GM06990 (cell line): ENCODE data around the gene KCNIP4.

Source experiments
- DNase-seq: peaks from one replicate; pipeline ENCODE4 v3.0.0-alpha.2; 2011; ENCODE audit not compliant: insufficient read length; ENCODE audit errors: extremely low read depth
- H3K27me3 ChIP-seq: replicated peaks from 2 replicates; pipeline ENCODE4 v1.6.0; 2011; ENCODE audit warnings: low read length; ENCODE audit not compliant: control insufficient read depth, insufficient read depth
- H3K36me3 ChIP-seq: 2 replicates; pipeline ENCODE4 v1.5.1; 2011; ENCODE audit warnings: low read length; ENCODE audit not compliant: control insufficient read depth, insufficient read depth
- H3K4me3 ChIP-seq: replicated peaks from 2 replicates; pipeline ENCODE4 v1.5.1; 2011; ENCODE audit warnings: low read depth, mild to moderate bottlenecking, control low read depth, low read length
- TF ChIP-seq, protein P1 (sequence below): IDR thresholded peaks from 2 replicates; pipeline ENCODE4 v1.5.1; 2011; ENCODE audit warnings: low read length, control low read depth, mild to moderate bottlenecking, inconsistent platforms; ENCODE audit not compliant: insufficient read depth, poor library complexity, severe bottlenecking

KCNIP4 gene

GRCh38 chr4:20847124-20847747, 1101.3 kb downstream of the KCNIP4 start:
- H3K27me3 ChIP-seq = no peaks in the 10 kb centered on the region
- TF ChIP-seq, protein P1, sequence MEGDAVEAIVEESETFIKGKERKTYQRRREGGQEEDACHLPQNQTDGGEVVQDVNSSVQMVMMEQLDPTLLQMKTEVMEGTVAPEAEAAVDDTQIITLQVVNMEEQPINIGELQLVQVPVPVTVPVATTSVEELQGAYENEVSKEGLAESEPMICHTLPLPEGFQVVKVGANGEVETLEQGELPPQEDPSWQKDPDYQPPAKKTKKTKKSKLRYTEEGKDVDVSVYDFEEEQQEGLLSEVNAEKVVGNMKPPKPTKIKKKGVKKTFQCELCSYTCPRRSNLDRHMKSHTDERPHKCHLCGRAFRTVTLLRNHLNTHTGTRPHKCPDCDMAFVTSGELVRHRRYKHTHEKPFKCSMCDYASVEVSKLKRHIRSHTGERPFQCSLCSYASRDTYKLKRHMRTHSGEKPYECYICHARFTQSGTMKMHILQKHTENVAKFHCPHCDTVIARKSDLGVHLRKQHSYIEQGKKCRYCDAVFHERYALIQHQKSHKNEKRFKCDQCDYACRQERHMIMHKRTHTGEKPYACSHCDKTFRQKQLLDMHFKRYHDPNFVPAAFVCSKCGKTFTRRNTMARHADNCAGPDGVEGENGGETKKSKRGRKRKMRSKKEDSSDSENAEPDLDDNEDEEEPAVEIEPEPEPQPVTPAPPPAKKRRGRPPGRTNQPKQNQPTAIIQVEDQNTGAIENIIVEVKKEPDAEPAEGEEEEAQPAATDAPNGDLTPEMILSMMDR = no peak
- no peak overlapping the region for H3K4me3 ChIP-seq
- no peak for DNase-seq
- H3K36me3 ChIP-seq = no peaks in the 10 kb centered on the region

- DNase-seq = no peak
- Histone ChIP-seq H3K36me3 (no peaks in the 10 kb centered on the region), H3K4me3 (no peak overlapping the region), H3K27me3 (no peaks in the 10 kb centered on the region)
- TF ChIP-seq, protein P1 = no peak
Observed at GRCh38 chr4:20844311-20844710, 1104.3 kb downstream of the KCNIP4 start.

DNA sequence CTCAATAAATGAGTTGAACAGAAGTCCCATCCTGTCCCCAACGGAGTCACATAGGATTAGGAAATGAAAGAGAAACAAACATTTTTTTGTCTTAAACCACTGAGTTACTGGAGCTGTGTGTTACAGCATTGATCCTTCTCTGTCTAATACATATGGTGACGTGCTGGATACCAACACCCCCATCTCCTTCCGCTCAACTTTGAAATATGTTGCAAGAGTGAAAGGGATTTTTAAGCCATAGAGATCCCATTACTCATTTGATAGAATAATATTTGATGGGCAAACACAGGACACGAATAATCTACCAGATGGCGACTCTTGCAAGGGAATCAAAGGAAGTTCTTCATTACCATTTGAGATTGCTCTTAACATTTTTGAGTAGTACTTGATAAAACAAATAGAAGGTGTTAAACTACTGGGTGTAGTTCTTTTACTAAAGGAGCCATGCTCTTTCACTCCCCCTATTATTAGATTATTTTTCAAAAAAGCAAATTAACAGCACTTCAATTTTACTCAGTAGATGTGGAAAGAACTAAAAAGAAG, 1107.9 kb downstream of the KCNIP4 start:
- no peak for DNase-seq
- TF ChIP-seq, protein P1 = no peak
- Histone ChIP-seq H3K4me3 (no peak overlapping the region), H3K27me3 (no peaks in the 10 kb centered on the region), H3K36me3 (no peaks in the 10 kb centered on the region)

DNA sequence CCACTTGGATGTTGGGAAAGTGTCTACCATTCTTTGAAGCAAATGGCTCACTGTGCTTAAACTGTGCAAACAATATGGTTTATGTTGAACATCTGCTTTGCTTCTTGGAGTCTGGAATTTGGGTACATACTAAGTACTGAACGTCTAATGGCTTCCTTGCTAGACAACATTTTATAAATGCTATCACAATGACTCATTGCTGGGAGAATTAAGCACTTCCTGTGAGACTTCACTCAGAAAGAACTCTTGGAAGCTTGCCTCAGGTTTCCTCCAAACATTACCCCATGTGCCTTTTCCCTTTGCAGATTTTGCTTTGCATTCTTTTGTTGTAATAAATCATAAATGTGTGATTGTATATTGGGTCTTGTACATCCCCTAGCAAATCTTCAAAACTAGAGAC, 1108.6 kb downstream of the KCNIP4 start:
- TF ChIP-seq, protein P1 = no peak
- no peak for DNase-seq
- no peaks in the 10 kb centered on the region for H3K36me3 ChIP-seq
- H3K4me3 ChIP-seq = no peak overlapping the region
- H3K27me3 ChIP-seq = no peaks in the 10 kb centered on the region

DNA sequence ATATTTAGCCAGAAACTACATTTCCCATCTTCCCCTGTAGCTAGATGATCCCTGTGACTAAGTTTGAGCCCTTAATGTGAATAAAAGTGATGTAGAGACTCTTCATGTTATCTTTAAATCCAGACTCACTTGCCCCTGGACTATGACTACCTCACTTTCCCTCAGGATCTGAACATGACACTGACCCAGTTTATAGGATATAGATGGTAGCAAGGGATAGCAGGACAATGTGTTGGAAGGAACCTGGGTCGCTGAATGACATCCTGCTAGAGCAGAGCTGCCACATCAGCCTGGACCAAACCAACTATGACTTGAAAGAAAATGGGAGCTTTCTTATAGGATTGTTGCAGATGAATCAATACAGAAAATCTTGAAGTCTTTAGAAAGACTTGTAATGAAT, 1110.1 kb downstream of the KCNIP4 start:
- TF ChIP-seq, protein P1 = no peak
- no peak for DNase-seq
- no peaks in the 10 kb centered on the region for H3K27me3 ChIP-seq
- no peaks in the 10 kb centered on the region for H3K36me3 ChIP-seq
- H3K4me3 ChIP-seq = no peak overlapping the region
